NT2/D1 (cell line): ENCODE measurements around the gene PLCB4.

Experiments used
- SUZ12 ChIP-seq: IDR thresholded peaks from 2 replicates; pipeline ENCODE4 v1.6.1; 2011; ENCODE audit not compliant: insufficient read length, insufficient read depth; ENCODE audit errors: extremely low read depth
- ZNF274 ChIP-seq: IDR thresholded peaks from 2 replicates; pipeline ENCODE4 v1.6.1; 2011; ENCODE audit warnings: mild to moderate bottlenecking, low read depth, low read length

GRCh38 chr20:9243986-9244385, 175.1 kb downstream of the PLCB4 start:
- TF ChIP-seq SUZ12 (no peak), ZNF274 (no peak)
